GM19463 (cell line): ENCODE results near the gene CNTN5.

Source experiments
- ATAC-seq: cut with Tn5 transposase; IDR thresholded peaks from one replicate; pipeline ENCODE4 v1.9.1; 2021; ENCODE audit warnings: mild to moderate bottlenecking, moderate library complexity; ENCODE audit not compliant: unreplicated experiment

Gene CNTN5

GRCh38 chr11:99887481-99887880, 866.7 kb downstream of the CNTN5 start:
- no peak for ATAC-seq

- ATAC-seq = no peak
Observed at GRCh38 chr11:99893811-99894210, 873.1 kb downstream of the CNTN5 start.

- no peak for ATAC-seq
Observed at GRCh38 chr11:99901175-99901574, 880.4 kb downstream of the CNTN5 start.

- ATAC-seq = no peak
Observed at GRCh38 chr11:99911116-99911515, 890.4 kb downstream of the CNTN5 start.

GRCh38 chr11:99916078-99916477, 895.3 kb downstream of the CNTN5 start:
- ATAC-seq = no peak

- ATAC-seq = no peak
Observed at GRCh38 chr11:99918761-99919160, 898.0 kb downstream of the CNTN5 start.

- ATAC-seq = no peak
Observed at GRCh38 chr11:99920956-99921355, 900.2 kb downstream of the CNTN5 start.

- no peak for ATAC-seq
Observed at GRCh38 chr11:99925968-99926367, 905.2 kb downstream of the CNTN5 start.

GRCh38 chr11:99932684-99933083, 911.9 kb downstream of the CNTN5 start:
- no peak for ATAC-seq

GRCh38 chr11:99934008-99934407, 913.3 kb downstream of the CNTN5 start:
- ATAC-seq = no peak

GRCh38 chr11:99937330-99937729, 916.6 kb downstream of the CNTN5 start:
- no peak for ATAC-seq

- no peak for ATAC-seq
Observed at GRCh38 chr11:99952816-99953215, 932.1 kb downstream of the CNTN5 start.

GRCh38 chr11:99960536-99960935, 939.8 kb downstream of the CNTN5 start:
- no peak for ATAC-seq

- no peak for ATAC-seq
Observed at GRCh38 chr11:99968336-99968735, 947.6 kb downstream of the CNTN5 start.

- ATAC-seq = no peak
Observed at GRCh38 chr11:99973993-99974392, 953.2 kb downstream of the CNTN5 start.

- no peak for ATAC-seq
Observed at GRCh38 chr11:99979042-99979441, 958.3 kb downstream of the CNTN5 start.

- ATAC-seq = no peak
Observed at GRCh38 chr11:99987821-99988470, 967.2 kb downstream of the CNTN5 start.

- ATAC-seq = no peak
Observed at GRCh38 chr11:99988471-99988837, 967.7 kb downstream of the CNTN5 start.

GRCh38 chr11:100003985-100004384, 983.2 kb downstream of the CNTN5 start:
- no peak for ATAC-seq

GRCh38 chr11:100004541-100004940, 983.8 kb downstream of the CNTN5 start:
- no peak for ATAC-seq

- no peak for ATAC-seq
Observed at GRCh38 chr11:100008417-100008816, 987.7 kb downstream of the CNTN5 start.

- ATAC-seq = no peak
Observed at GRCh38 chr11:100009728-100010127, 989.0 kb downstream of the CNTN5 start.

- no peak for ATAC-seq
Observed at GRCh38 chr11:100010393-100010792, 989.6 kb downstream of the CNTN5 start.
